GM12801 (cell line): Measurements from ENCODE around the gene KHDRBS2.

Experiments used
- TF ChIP-seq, protein P1 (sequence below): IDR thresholded peaks from one replicate; pipeline ENCODE4 v1.5.1; 2011; ENCODE audit warnings: control low read depth; ENCODE audit not compliant: insufficient read length; ENCODE audit errors: extremely low read depth

The KHDRBS2 gene

DNA sequence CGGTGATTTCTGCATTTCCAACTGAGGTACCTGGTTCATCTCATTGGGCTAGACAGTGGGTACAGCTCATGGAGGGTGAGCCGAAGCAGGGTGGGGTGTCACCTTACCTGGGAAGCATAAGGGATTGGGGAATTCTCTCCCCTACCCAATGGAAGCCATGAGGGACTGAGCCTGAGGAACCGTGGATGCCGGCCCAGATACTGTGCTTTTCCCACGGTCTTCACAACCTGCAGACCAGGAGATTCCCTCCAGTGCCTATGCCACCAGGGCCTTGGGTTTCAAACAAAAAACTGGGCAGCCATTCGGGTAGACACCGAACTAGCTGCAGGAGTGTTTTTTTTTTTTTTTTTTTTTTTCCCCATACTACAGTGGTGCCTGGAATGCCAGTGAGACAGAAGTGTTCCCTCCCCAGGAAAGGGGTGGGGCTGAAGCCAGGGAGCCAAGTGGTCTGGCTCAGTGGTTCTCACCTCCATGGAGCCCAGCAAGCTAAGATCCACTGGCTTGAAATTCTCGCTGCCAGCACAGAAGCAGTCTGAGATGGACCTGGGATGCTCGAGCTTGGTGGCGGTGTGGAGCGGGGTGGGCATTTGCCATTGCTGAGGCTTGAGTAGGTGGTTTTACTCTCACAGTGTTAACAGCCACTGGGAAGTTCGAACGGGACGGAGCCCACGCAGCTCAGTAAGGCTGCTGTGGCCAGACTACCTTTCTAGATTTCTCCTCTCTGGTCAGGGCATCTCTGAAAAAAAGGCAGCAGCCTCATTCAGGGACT, 416.2 kb downstream of the KHDRBS2 start:
- TF ChIP-seq, protein P1, sequence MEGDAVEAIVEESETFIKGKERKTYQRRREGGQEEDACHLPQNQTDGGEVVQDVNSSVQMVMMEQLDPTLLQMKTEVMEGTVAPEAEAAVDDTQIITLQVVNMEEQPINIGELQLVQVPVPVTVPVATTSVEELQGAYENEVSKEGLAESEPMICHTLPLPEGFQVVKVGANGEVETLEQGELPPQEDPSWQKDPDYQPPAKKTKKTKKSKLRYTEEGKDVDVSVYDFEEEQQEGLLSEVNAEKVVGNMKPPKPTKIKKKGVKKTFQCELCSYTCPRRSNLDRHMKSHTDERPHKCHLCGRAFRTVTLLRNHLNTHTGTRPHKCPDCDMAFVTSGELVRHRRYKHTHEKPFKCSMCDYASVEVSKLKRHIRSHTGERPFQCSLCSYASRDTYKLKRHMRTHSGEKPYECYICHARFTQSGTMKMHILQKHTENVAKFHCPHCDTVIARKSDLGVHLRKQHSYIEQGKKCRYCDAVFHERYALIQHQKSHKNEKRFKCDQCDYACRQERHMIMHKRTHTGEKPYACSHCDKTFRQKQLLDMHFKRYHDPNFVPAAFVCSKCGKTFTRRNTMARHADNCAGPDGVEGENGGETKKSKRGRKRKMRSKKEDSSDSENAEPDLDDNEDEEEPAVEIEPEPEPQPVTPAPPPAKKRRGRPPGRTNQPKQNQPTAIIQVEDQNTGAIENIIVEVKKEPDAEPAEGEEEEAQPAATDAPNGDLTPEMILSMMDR: no peak

DNA sequence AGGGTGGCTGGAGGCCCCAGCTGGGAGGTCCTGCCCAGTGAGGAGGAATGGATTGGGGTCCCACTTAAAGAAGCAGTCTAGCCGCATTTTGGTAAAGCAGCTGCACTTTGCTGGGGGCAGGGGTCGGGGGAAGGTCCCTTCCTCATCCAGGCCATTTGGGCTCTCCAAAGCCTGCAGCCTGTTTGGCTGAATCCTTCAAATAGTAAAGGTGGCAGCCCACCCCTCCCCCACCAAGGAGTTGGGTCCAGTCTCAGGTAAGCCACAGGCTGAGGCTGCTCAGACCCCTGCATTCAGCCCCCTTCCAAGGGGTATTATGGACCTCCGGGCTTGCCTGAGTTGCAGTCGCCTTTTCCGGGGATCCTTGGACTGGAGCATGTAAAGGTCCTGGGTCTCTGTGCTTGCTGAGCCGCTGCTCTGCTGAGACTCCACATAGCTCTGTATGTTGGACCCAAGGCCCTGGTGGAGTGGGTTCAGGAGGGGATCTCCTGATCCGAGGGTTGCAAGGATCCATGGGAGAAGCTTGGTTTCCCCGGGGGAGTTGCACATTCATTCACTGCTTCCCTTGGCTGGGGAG, 417.4 kb downstream of the KHDRBS2 start:
- TF ChIP-seq, protein P1: no peak

DNA sequence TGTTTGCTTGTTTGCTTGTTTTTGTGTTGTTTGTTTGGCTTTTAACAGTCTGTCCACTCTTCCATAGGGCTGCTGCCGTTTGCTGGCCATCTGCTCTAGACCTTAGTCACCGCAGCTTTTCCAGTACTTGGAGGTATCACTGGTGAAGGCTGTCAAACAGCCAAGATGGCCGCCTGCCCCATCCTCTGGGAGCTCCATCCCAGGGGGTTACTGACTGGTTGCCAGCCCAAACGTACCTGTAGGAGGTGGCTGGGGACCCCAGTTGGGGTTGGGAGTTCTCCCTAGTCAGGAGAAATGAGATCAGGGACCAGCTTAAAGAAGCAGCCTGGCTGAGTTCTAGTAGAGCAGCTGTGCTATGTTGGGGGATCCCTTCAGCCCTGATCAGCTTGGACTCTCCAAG, 418.4 kb downstream of the KHDRBS2 start:
- TF ChIP-seq, protein P1: no peak

DNA sequence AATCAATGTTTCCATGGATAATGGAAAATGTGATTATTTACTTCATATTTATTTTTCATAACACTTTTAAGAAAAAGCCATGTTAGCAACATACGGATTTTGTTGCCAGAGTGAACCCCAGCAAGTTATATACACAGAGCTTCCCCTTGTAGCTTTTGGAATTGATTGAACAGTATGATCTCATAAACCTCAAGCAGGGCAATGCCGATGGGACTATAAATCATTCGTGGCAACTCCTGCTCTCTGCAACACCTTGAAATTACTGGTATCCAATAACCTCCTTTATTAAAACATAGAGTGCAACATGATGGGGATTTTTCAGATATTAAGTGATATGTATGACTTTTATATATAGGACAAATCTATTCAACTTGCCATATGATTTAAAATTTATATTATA, 428.5 kb downstream of the KHDRBS2 start:
- TF ChIP-seq, protein P1: no peak

DNA sequence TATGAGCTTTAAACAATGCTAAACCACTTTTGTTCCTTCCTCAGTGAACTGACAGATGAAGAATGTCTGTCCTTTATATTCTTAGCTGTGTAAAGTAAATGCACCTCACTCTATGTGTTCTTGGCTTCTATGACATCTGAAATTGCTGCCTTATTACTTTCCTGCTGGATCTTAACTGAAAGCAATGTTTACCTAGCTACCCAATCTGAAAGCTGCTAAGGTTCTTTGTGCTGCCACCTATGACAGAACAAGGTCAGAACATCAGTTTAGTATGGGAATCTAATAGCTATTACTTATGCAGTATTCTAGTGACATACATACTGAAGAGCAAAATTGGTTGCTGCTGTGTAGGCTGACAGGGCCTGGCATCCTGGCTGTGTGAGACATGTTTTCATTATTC, 444.1 kb downstream of the KHDRBS2 start:
- TF ChIP-seq, protein P1: no peak

DNA sequence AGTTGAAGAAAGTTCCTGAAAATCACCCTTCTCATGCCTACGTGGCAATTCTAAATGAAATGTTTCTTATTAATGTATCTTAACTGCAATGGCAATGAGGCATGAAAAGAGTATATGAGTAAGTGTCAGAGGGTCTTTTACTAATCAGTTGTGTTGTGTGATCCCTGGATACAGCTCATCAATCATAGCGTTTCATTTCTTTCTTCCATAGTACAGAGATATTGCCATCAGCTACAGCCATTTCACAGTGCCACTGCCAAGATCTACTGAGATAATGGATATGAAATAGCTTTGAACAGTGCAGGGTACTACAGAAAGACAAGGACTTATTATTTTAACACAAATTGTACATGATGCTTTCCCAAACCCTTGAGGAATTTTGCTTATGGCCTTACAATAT, 450.8 kb downstream of the KHDRBS2 start:
- TF ChIP-seq, protein P1: no peak

DNA sequence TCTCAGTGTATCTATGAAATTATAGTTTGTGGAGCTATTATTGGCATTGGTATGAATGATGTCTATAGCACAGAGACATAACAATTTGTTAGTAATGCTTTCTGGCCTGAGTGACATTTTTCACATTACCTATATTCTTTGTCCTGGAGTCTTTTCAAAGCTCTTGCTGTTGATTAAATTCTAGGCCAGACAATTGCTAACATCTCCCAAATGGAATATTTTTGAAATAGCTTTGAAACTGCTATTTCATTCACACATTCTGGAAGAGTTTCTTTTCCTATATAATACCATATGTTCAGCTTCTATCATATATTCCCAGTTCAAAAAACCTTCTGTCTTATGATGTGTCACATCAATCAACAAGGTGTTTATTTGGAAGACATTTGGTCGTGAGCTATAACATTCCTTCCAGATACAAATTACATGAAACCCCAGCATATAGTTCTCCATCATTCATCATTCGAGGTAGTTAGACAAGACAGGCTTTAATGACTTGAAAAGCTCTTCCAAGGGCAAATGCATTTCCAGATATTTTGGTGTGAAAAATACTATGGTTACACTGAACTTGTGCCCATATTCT, 452.8 kb downstream of the KHDRBS2 start:
- TF ChIP-seq, protein P1: no peak
